Keratinocyte (primary cell): ENCODE measurements around the gene SLC24A5. TPM values are rescaled to one million over a fixed set of nuclear protein-coding genes. Genes with fewer than 3 reads are reported as not detected.

ENCODE experiments used
- DNase-seq: peaks from one replicate; pipeline ENCODE4 v3.0.0-alpha.2; 2011; ENCODE audit warnings: low read depth, missing footprints, low spot score
- FAIRE-seq: peaks from 2 replicates; lab custom pipeline; 2011; peaks lifted over from hg19 to GRCh38; lab: Jason Lieb, UNC
- H2AFZ ChIP-seq: 2 replicates; pipeline ENCODE4 v1.6.0; 2012; ENCODE audit warnings: low read length, control low read depth, inconsistent platforms; ENCODE audit not compliant: control insufficient read depth
- H3K27ac ChIP-seq: 2 replicates; pipeline ENCODE4 v1.5.1; 2011; ENCODE audit warnings: low read length; ENCODE audit not compliant: control insufficient read depth, insufficient read depth
- H3K27me3 ChIP-seq: 3 replicates; pipeline ENCODE4 v1.6.0; 2011; ENCODE audit warnings: low read length; ENCODE audit not compliant: control insufficient read depth, insufficient read depth; ENCODE audit errors: extremely low read depth
- H3K36me3 ChIP-seq, 2 experiments: 2 replicates in 1 of 2; 3 replicates in 1 of 2; pipeline ENCODE4 v1.5.1; 2011; ENCODE audit warnings: low read length in 2 of 2, mild to moderate bottlenecking in 1 of 2; ENCODE audit not compliant: control insufficient read depth in 2 of 2, insufficient read depth in 2 of 2; ENCODE audit errors: extremely low read depth in 1 of 2
- H3K4me1 ChIP-seq: 3 replicates; pipeline ENCODE4 v1.5.1; 2011; ENCODE audit warnings: low read length; ENCODE audit not compliant: control insufficient read depth, insufficient read depth; ENCODE audit errors: extremely low read depth
- H3K4me2 ChIP-seq: 3 replicates; pipeline ENCODE4 v1.6.0; 2011; ENCODE audit warnings: low read depth, low read length; ENCODE audit not compliant: control insufficient read depth, insufficient read depth; ENCODE audit errors: extremely low read depth
- H3K4me3 ChIP-seq, 3 experiments: fragments of 200-600 bp in 1 of 3; sonication (generic) in 1 of 3; 2 replicates in 2 of 3; 3 replicates in 1 of 3; pipeline ENCODE4 v1.5.1; 2011 to 2016; ENCODE audit warnings: low read length in 3 of 3, mild to moderate bottlenecking in 3 of 3, control low read depth in 2 of 3, inconsistent platforms in 1 of 3, low read depth in 1 of 3, mixed read lengths in 1 of 3, mixed run types in 1 of 3, moderate library complexity in 1 of 3; ENCODE audit not compliant: control insufficient read depth in 2 of 3, insufficient read depth in 2 of 3; ENCODE audit errors: extremely low read depth in 1 of 3
- H3K79me2 ChIP-seq: 2 replicates; pipeline ENCODE4 v1.6.0; 2012; ENCODE audit warnings: low read length; ENCODE audit not compliant: control insufficient read depth, insufficient read depth
- H3K9ac ChIP-seq: 3 replicates; pipeline ENCODE4 v1.6.0; 2011; ENCODE audit warnings: low read length; ENCODE audit not compliant: control insufficient read depth, insufficient read depth; ENCODE audit errors: extremely low read depth
- H3K9me1 ChIP-seq: 3 replicates; pipeline ENCODE4 v1.6.0; 2011; ENCODE audit warnings: low read length; ENCODE audit not compliant: control insufficient read depth, insufficient read depth; ENCODE audit errors: extremely low read depth
- H3K9me3 ChIP-seq: 2 replicates; pipeline ENCODE4 v1.5.1; 2012; ENCODE audit warnings: low read depth, low read length; ENCODE audit not compliant: control insufficient read depth
- H4K20me1 ChIP-seq: 3 replicates; pipeline ENCODE4 v1.6.0; 2011; ENCODE audit warnings: low read length; ENCODE audit not compliant: control insufficient read depth, insufficient read depth; ENCODE audit errors: extremely low read depth
- EZH2 ChIP-seq: IDR thresholded peaks from one replicate; pipeline ENCODE4 v1.6.1; 2012; ENCODE audit warnings: inconsistent platforms, mild to moderate bottlenecking, low read length, moderate library complexity
- dilution Hi-C: fragments of 300-500 bp; cut with MboI; formaldehyde crosslinking; loops from one replicate; pipeline ENCODE4 v1.7.0; 2020; ENCODE audit warnings: low sequenced_read_pairs; ENCODE audit not compliant: extremely low pct_ligation_motif_present
- polyA plus RNA-seq, 5 experiments: library from polyadenylated mRNA; depleted of rRNA in 3 of 5; stranded (reverse) in 3 of 5; stranded (forward) in 1 of 5; unstranded in 1 of 5; fragments of >200 nt; gene quantifications; 1 replicate in 1 of 5; 2 replicates in 3 of 5; 3 replicates in 1 of 5; pipeline versions ENCODE4 v1.2.1 to v1.2.3, GENCODE V29; 2011 to 2012; ENCODE audit warnings: missing spikeins in 2 of 5, low read depth in 1 of 5, low replicate concordance in 1 of 5
- TF ChIP-seq, protein P1 (sequence below), 3 experiments: IDR thresholded peaks in 1 of 3; conservative IDR thresholded peaks in 1 of 3; optimal IDR thresholded peaks in 1 of 3; 2 replicates in 2 of 3; 3 replicates in 1 of 3; pipeline versions ENCODE3 to v1.5.1; 2011; ENCODE audit warnings: low read length in 3 of 3, mild to moderate bottlenecking in 3 of 3, moderate library complexity in 2 of 3, control low read depth in 1 of 3, inconsistent platforms in 1 of 3; ENCODE audit not compliant: insufficient read depth in 2 of 3; ENCODE audit errors: extremely low read depth in 1 of 3

SLC24A5 gene
- polyA plus RNA-seq, 1 donor (not counting 4 experiments of a cell fraction or from before 2014, with no cell fraction given), result 0.04 TPM

DNA sequence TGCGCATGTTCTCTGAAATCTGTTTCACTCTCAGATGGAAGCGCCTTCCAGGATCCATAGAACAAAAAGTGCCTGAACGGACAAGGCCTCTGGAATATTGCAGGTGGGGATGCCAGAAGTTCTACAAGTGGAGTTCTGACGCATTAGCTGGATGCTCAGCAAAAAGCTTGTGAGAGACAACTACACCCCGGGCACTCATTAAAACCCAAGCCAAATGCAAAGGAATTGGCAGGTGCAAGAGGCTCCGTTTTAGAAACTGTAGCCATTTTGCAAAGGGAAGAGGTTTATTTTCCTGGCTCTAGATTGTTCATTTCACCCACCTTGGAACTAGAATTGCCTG lies 35.2 kb upstream of the SLC24A5 start:
- no peaks in the 10 kb centered on the region for H3K4me1 ChIP-seq
- H3K27me3 ChIP-seq, result no peaks in the 10 kb centered on the region
- no peak overlapping the region for H3K4me2 ChIP-seq
- no peaks in the 10 kb centered on the region for H3K9me3 ChIP-seq
- H2AFZ ChIP-seq, result no peak overlapping the region
- dilution Hi-C loops, result no loop called here
- H3K79me2 ChIP-seq, result no peaks in the 10 kb centered on the region
- H3K27ac ChIP-seq, result no peak overlapping the region
- FAIRE-seq (no peak), DNase-seq (no peak)
- no peaks in the 10 kb centered on the region for H3K9me1 ChIP-seq
- no peaks in the 10 kb centered on the region for H4K20me1 ChIP-seq
- H3K36me3 ChIP-seq, result no peaks in the 10 kb centered on the region
- no peak overlapping the region for H3K4me3 ChIP-seq
- no peak overlapping the region for H3K9ac ChIP-seq
- TF ChIP-seq EZH2, result no peak
- TF ChIP-seq, protein P1, sequence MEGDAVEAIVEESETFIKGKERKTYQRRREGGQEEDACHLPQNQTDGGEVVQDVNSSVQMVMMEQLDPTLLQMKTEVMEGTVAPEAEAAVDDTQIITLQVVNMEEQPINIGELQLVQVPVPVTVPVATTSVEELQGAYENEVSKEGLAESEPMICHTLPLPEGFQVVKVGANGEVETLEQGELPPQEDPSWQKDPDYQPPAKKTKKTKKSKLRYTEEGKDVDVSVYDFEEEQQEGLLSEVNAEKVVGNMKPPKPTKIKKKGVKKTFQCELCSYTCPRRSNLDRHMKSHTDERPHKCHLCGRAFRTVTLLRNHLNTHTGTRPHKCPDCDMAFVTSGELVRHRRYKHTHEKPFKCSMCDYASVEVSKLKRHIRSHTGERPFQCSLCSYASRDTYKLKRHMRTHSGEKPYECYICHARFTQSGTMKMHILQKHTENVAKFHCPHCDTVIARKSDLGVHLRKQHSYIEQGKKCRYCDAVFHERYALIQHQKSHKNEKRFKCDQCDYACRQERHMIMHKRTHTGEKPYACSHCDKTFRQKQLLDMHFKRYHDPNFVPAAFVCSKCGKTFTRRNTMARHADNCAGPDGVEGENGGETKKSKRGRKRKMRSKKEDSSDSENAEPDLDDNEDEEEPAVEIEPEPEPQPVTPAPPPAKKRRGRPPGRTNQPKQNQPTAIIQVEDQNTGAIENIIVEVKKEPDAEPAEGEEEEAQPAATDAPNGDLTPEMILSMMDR (optimal IDR thresholded peaks at IDR 0.05 in 1 of 3, IDR thresholded peaks at IDR 0.05 in 1 of 3, conservative IDR thresholded peaks at IDR 0.05 in 1 of 3; ENCODE audit: extremely low read depth in 1 of 3, insufficient read depth in 2 of 3, low read length in 3 of 3), result no peak

DNA sequence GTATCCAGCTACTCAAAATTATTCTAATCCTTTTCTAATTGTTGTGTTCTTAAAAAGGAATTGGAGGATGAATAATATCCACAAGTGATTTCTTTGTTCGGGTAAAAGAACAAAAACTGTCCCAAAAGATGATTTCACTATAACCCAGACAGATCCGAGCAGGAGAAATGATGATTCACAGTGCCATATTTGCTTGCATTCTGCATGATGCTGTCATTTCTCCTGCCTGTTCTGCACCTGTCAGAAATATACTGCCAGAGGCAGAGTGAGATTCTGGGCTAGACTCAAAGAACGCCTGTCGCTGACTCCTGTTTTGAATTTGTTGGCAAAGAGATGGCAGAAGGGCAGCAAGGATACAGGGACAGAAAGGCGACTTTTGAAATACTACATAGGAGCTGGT lies 34.7 kb upstream of the SLC24A5 start:
- Histone ChIP-seq H3K36me3 (no peaks in the 10 kb centered on the region), H3K4me3 (no peak overlapping the region), H3K4me1 (no peaks in the 10 kb centered on the region), H3K27ac (no peak overlapping the region), H2AFZ (no peak overlapping the region), H3K9ac (no peak overlapping the region), H3K9me1 (no peaks in the 10 kb centered on the region), H3K4me2 (no peak overlapping the region), H3K9me3 (no peaks in the 10 kb centered on the region), H3K79me2 (no peaks in the 10 kb centered on the region), H4K20me1 (no peaks in the 10 kb centered on the region), H3K27me3 (no peaks in the 10 kb centered on the region)
- DNase-seq, result no peak
- FAIRE-seq, result no peak
- TF ChIP-seq, protein P1 (optimal IDR thresholded peaks at IDR 0.05 in 1 of 3, IDR thresholded peaks at IDR 0.05 in 1 of 3, conservative IDR thresholded peaks at IDR 0.05 in 1 of 3; ENCODE audit: extremely low read depth in 1 of 3, insufficient read depth in 2 of 3, low read length in 3 of 3), result no peak
- TF ChIP-seq EZH2, result no peak
- dilution Hi-C loops, result no loop called here
